WTC11 (cell line): ENCODE measurements around the gene MADD.
"Not testable (repeated sequence)": the region's sequence is repeated elsewhere in the genome, so short reads cannot be mapped to it uniquely, and the experiment has no call there.

Experiments used
- FOXJ3 ChIP-seq: sonication (generic); formaldehyde crosslinking; IDR thresholded peaks from 2 replicates; pipeline ENCODE4 v1.9.0; 2021; ENCODE audit warnings: missing genetic modification reagents, mild to moderate bottlenecking, borderline replicate concordance
- IRF2 ChIP-seq: sonication (generic); formaldehyde crosslinking; IDR thresholded peaks from 2 replicates; pipeline ENCODE4 v1.8.0; 2022; ENCODE audit warnings: low read depth, missing genetic modification reagents, borderline replicate concordance
- NR2C2 ChIP-seq: sonication (generic); formaldehyde crosslinking; IDR thresholded peaks from 2 replicates; pipeline ENCODE4 v1.8.0; 2022; ENCODE audit warnings: mild to moderate bottlenecking, missing genetic modification reagents
- RELA ChIP-seq: sonication (generic); formaldehyde crosslinking; IDR thresholded peaks from 2 replicates; pipeline ENCODE4 v1.8.1; 2022; ENCODE audit warnings: missing genetic modification reagents, mild to moderate bottlenecking, borderline replicate concordance
- SMAD3 ChIP-seq: sonication (generic); formaldehyde crosslinking; IDR thresholded peaks from 2 replicates; pipeline ENCODE4 v1.8.0; 2022; ENCODE audit warnings: missing genetic modification reagents, mild to moderate bottlenecking, borderline replicate concordance
- SP1 ChIP-seq: sonication (generic); formaldehyde crosslinking; conservative IDR thresholded peaks from 2 replicates; pipeline ENCODE4 v1.8.1; 2022; ENCODE audit warnings: missing genetic modification reagents
- TF ChIP-seq, protein P1 (sequence below): sonication (generic); formaldehyde crosslinking; IDR thresholded peaks from 2 replicates; pipeline ENCODE4 v1.8.1; 2023; ENCODE audit warnings: mild to moderate bottlenecking, moderate library complexity, missing genetic modification reagents
- TF ChIP-seq, protein P2 (sequence below): fragments of 200-600 bp; IDR thresholded peaks from 2 replicates; pipeline ENCODE4 v1.8.0; 2022; ENCODE audit warnings: antibody characterized with exemption

DNA sequence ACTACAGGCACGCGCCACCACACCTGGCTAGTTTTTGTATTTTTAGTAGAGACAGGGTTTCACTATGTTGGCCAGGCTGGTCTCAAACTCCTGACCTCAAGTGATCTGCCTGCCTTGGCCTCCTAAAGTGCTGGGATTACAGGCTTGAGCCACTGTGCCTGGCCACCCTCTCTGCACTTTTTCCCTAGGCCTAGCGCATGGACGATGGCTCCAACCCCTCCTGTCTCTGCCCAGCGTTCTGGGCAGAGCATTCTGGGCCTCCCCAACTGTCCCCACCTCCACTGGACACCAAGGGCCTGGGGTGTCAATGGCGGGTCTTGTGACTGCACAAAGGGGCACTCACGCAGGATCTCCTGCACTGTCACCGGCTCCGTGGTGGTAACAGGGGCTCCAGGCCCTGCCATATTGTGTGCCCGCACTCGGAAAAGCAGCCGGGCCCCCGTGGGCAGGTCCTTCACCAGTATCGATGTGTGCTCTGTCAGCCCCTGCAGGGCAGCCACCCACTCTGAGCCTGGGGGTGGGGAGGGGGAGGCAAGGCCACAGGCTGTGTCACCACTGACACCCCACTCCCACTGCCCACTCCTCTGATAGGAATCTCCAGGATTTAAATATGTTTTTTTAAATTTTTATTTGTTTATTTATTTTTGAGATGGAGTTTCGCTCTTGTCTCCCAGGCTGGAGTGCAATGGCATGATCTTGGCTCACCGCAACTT, 64.9 kb downstream of the MADD start:
- not testable (repeated sequence) for TF ChIP-seq IRF2; NR2C2; SP1 (CRISPR knock-in tag); RELA; FOXJ3 (CRISPR knock-in tag); SMAD3
- TF ChIP-seq, protein P1, sequence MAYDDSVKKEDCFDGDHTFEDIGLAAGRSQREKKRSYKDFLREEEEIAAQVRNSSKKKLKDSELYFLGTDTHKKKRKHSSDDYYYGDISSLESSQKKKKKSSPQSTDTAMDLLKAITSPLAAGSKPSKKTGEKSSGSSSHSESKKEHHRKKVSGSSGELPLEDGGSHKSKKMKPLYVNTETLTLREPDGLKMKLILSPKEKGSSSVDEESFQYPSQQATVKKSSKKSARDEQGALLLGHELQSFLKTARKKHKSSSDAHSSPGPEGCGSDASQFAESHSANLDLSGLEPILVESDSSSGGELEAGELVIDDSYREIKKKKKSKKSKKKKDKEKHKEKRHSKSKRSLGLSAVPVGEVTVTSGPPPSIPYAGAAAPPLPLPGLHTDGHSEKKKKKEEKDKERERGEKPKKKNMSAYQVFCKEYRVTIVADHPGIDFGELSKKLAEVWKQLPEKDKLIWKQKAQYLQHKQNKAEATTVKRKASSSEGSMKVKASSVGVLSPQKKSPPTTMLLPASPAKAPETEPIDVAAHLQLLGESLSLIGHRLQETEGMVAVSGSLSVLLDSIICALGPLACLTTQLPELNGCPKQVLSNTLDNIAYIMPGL (CRISPR knock-in tag), result not testable (repeated sequence)
- TF ChIP-seq, protein P2, sequence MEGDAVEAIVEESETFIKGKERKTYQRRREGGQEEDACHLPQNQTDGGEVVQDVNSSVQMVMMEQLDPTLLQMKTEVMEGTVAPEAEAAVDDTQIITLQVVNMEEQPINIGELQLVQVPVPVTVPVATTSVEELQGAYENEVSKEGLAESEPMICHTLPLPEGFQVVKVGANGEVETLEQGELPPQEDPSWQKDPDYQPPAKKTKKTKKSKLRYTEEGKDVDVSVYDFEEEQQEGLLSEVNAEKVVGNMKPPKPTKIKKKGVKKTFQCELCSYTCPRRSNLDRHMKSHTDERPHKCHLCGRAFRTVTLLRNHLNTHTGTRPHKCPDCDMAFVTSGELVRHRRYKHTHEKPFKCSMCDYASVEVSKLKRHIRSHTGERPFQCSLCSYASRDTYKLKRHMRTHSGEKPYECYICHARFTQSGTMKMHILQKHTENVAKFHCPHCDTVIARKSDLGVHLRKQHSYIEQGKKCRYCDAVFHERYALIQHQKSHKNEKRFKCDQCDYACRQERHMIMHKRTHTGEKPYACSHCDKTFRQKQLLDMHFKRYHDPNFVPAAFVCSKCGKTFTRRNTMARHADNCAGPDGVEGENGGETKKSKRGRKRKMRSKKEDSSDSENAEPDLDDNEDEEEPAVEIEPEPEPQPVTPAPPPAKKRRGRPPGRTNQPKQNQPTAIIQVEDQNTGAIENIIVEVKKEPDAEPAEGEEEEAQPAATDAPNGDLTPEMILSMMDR, result not testable (repeated sequence)
